Eye (tissue), 1 donor: ENCODE results near the gene TAT.
A peak's percentile ranks its signal among the peaks of the same experiment; 100 is the strongest.
"Not testable (repeated sequence)": the region's sequence is repeated elsewhere in the genome, so short reads cannot be mapped to it uniquely, and the experiment has no call there.

Experiments
- DNase-seq: peaks from one replicate; pipeline ENCODE4 v3.0.0-alpha.2; 2015

Gene TAT

GRCh38 chr16:71576971-71577370 is at the start of gene TAT:
Gene TAT, minus strand, starts transcription at chr16:71577092. Its CDS starts 677 bp downstream, at chr16:71576415.
- DNase-seq: no peak

- DNase-seq: peak; percentile 35
Measured at GRCh38 chr16:71626018-71626857, 49.3 kb upstream of the TAT start, which contains the start of gene MARVELD3. Gene MARVELD3, plus strand, starts transcription at chr16:71626184. Its CDS starts 46 bp downstream, at chr16:71626230.

GRCh38 chr16:71625113-71625850 is 48.4 kb upstream of the TAT start:
- DNase-seq: no peak

- DNase-seq: no peak
Measured at GRCh38 chr16:71623597-71623996, 46.7 kb upstream of the TAT start.

GRCh38 chr16:71622088-71622487 is 45.2 kb upstream of the TAT start:
- DNase-seq: no peak

- DNase-seq: no peak
Measured at GRCh38 chr16:71618429-71618828, 41.5 kb upstream of the TAT start.

- not testable (repeated sequence) for DNase-seq
Measured at GRCh38 chr16:71614956-71615355, 38.1 kb upstream of the TAT start.

GRCh38 chr16:71610936-71611871 is 34.3 kb upstream of the TAT start:
- DNase-seq: peak; percentile 84

GRCh38 chr16:71610447-71610846 is 33.6 kb upstream of the TAT start:
- no peak for DNase-seq

GRCh38 chr16:71609066-71609465 is 32.2 kb upstream of the TAT start:
- no peak for DNase-seq

GRCh38 chr16:71600822-71601221 is 23.9 kb upstream of the TAT start:
- no peak for DNase-seq

GRCh38 chr16:71598426-71598825 is 21.5 kb upstream of the TAT start:
- DNase-seq: not testable (repeated sequence)

- DNase-seq: not testable (repeated sequence)
Measured at GRCh38 chr16:71595340-71595826, 18.5 kb upstream of the TAT start.

GRCh38 chr16:71594000-71594646 is 17.2 kb upstream of the TAT start:
- DNase-seq: no peak

- DNase-seq: no peak
Measured at GRCh38 chr16:71593048-71593999, 16.4 kb upstream of the TAT start.

- no peak for DNase-seq
Measured at GRCh38 chr16:71591917-71592316, 15.0 kb upstream of the TAT start.

- DNase-seq: no peak
Measured at GRCh38 chr16:71590584-71590983, 13.7 kb upstream of the TAT start.

- DNase-seq: not testable (repeated sequence)
Measured at GRCh38 chr16:71590071-71590470, 13.2 kb upstream of the TAT start.

GRCh38 chr16:71589334-71589733 is 12.4 kb upstream of the TAT start:
- DNase-seq: not testable (repeated sequence)

GRCh38 chr16:71585318-71585703 is 8.4 kb upstream of the TAT start:
- no peak for DNase-seq
